Activated CD4-positive, alpha-beta T cell treated with anti-CD3 and anti-CD28 coated beads, Interleukin-2, Interleukin-4, amounts not matched to agents 100 ng/mL and 50 ng/mL, durations not matched to agents 16 hours and 8 hours (primary cell): ENCODE results near the gene CORO7.

Source experiments
- DNase-seq: peaks from one replicate; pipeline ENCODE4 v3.0.0-alpha.2; 2020; ENCODE audit warnings: low spot score

The CORO7 gene

GRCh38 chr16:4383591-4384444, 32.6 kb downstream of the CORO7 start:
- no peak for DNase-seq

DNA sequence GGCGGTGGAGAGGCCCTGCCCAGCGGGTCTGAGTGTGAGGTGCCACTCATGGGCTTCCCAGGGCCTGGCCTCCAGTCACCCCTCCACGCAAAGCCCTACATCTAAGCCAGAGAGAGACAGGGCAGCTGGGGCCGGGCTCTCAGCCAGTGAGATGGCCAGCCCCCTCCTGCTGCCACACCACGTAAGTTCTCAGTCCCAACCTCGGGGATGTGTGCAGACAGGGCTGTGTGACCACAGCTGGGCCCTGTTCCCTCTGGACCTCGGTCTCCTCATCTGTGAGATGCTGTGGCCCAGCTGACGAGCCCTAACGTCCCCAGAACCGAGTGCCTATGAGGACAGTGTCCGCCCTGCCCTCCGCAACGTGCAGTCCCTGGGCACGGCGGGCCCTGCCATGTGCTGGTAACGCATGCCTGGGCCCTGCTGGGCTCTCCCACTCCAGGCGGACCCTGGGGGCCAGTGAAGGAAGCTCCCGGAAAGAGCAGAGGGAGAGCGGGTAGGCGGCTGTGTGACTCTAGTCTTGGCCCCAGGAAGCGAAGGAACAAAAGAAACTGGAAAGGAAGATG, 33.5 kb downstream of the CORO7 start:
- no peak for DNase-seq

GRCh38 chr16:4381935-4382794, 34.2 kb downstream of the CORO7 start:
- DNase-seq: no peak

DNA sequence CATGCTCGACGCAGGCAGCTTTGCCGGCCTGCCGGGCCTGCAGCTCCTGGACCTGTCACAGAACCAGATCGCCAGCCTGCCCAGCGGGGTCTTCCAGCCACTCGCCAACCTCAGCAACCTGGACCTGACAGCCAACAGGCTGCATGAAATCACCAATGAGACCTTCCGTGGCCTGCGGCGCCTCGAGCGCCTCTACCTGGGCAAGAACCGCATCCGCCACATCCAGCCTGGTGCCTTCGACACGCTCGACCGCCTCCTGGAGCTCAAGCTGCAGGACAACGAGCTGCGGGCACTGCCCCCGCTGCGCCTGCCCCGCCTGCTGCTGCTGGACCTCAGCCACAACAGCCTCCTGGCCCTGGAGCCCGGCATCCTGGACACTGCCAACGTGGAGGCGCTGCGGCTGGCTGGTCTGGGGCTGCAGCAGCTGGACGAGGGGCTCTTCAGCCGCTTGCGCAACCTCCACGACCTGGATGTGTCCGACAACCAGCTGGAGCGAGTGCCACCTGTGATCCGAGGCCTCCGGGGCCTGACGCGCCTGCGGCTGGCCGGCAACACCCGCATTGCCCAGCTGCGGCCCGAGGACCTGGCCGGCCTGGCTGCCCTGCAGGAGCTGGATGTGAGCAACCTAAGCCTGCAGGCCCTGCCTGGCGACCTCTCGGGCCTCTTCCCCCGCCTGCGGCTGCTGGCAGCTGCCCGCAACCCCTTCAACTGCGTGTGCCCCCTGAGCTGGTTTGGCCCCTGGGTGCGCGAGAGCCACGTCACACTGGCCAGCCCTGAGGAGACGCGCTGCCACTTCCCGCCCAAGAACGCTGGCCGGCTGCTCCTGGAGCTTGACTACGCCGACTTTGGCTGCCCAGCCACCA, 35.1 kb downstream of the CORO7 start:
- no peak for DNase-seq

DNA sequence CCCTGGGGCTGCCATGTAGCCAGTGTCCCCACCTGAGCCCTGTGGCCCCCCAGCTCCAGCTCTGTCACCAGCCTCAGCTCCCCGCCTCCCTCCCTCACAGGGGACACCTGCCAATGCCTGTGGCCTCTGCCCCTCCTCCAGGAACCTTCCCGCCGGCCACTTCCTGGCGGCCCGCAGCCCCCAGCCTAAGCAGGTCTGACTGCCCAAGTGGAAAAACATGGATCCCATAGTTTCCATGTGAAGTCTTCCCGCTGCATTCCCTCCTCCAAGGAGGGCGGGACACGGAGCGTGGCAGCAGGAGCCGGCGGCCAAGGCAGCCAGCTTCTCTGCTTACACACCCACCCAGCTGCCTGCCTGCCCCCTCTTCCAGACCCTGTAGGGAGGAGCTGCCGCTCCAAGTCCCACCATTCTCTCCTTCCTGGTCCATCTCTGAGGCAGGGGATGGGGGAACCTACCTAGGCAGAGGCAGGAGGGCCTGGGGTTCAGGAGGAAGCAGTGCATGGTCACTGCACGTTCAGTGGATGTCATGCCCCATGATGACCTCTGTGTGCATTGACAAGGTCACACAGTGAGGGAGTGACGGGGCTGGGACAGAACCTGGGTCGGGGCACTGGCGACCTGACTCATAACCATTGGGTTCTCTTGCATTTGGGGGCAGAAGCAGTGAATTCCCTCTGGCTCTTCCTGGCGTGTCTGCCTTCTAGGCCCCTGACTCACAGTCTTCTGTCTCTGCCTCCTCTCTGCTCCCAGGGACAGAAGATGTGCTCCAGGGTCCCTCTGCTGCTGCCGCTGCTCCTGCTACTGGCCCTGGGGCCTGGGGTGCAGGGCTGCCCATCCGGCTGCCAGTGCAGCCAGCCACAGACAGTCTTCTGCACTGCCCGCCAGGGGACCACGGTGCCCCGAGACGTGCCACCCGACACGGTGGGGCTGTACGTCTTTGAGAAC, 36.0 kb downstream of the CORO7 start:
- DNase-seq: no peak

GRCh38 chr16:4378999-4379690, 37.3 kb downstream of the CORO7 start:
- DNase-seq: no peak

GRCh38 chr16:4378161-4378666, 38.2 kb downstream of the CORO7 start:
- no peak for DNase-seq

DNA sequence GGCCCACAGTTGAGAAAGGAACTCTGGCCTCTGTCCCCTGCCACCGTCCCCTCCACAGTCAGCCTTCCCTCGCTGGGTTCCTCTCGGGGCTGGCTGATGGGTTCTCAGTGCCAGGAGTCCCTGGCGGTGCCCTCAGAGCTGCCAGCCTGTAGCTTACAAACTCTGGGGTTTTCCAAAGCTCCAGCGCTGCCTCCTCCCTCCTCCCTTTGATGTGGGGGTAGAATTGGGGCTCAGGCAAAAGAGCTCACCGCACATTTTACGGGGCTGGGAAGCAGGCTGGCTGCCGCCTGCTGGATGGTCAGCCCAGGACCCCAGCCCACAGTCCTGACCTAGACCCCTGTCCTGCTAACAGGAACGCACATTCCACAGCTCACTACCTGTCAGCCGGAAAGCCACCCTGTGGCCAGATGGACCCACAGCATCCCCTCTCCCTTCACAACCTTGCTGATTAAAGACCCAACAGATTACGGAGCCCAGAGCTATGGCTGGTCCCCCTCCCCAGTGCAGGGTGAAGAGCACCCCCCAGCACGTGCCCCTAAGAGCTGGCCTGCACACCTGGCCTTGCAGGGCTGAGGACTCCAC, 38.7 kb downstream of the CORO7 start:
- DNase-seq: no peak

GRCh38 chr16:4376893-4377572, 39.4 kb downstream of the CORO7 start:
- DNase-seq: no peak

- no peak for DNase-seq
Observed at GRCh38 chr16:4376126-4376892, 40.1 kb downstream of the CORO7 start.

DNA sequence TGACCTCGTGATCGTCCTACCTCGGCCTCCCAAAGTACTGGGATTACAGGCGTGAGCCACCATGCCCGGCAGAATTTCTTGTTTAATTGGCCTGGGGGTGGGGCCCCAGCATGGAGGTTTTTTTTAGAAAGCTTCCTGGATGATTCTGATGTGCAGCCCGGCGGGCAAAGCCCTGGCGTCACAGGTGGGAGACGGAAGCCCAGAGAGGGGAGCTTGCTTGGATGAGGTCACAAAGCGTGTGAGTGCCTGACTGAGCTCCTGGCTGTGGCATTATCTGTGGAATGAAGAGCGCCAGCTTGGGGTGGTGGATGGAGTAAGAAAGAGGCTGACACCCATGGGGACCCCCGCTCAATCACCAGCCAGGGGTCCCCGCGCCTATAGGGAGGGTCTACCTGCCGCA, 40.7 kb downstream of the CORO7 start:
- DNase-seq: no peak

DNA sequence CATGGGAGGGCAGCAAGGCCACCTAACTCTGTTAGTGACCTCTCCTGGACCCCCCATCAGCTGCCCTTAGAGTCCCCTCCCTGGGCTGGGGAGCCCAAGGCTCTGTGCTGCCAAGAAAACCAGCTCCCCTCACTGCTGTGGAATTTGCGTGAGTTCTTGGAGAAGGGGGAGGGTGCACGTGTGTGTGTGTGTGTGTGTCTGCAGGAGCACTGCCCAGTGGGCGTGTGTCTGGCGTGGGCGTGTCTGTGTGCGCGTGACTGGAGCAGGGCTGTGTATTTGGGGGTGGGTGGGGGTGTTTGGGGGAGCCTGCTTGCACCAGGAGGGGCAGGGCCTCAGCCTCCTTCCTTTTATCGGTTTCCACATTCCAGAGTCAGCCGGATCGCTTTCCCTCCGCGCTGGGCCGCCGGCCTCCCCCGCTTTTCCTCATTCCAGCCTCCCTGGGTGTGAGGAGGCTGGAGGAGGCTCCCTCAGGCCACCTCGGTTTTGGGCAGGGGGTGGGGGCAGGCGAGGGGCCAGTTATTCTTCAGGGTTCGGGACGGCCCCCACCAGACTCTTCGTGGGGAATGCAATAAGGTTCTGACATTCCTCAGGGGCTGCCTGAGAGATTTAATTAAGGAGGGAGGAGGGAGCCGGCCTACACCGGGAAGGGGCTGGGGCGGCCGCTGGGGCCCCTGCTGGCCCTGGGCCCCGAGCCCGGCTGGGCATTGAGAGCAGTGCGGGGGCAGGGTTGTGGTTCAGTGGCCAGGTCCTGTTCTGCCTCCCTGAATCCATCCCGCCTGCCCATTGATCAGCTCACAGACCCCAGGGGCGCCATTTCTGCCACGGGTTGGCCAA, 42.3 kb downstream of the CORO7 start:
- DNase-seq: no peak

DNA sequence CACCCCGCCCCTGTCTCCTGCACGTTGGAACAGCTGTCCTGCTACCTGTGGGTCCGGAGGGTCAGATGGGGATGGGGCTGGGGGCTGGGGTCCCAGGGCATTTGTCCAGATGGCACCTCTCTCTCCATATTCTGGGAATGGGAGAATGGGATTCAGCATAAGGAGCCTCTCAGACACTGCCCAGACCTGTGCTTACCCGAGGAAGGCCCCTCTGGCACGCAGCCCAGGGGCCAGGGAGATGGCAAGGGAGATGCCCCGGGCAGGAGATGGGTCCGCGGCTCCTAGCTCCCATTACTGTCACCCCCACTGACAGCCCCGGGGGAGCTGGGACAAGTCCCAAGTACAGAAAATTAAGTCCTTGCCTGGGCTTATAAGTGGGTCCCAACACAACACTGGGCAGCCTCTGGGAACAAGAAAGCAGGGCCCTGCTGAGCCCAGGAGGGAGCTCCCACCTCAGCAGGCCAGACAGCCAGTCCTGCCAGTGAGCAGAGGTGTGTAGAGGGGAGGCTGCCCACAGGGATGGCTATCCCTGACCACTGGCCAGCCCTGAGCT, 43.0 kb downstream of the CORO7 start:
- no peak for DNase-seq

DNA sequence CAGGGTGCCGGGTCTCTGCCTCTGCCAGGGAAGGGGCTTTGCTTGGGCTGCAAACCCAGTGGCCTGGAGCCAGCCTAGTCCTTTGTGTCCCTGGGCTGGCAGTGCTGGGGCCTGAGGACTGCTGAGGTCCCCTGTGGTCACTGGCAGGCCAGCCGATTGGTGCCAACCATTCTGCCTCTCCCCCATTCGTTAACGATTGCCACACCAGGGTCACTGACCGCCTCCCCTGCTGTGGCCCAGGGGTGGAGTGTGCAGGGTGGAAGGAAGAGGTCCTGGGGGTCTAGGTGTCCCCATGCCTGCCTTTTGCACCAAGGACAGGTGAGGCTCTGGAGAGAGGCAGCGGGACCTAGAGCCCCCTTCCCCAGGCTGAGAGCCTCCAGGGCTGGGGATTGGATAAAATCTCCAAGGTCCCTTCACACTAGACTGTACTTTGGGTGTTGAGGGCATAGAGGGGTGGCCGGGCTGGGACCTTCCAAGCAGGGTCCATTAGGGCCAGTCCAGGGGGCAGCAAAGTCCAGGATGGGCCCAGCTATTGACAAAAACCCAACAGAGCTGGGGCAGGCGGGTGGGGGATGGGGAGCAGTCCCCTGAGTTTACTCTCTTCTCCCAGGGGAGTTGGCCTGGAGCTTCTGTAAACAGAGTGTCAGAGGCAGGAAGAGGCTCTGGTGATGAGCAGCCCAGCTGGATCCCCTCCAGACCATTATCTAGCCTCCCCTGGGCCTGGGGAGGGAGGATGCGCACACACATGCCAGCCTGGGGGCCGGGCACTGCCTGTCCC, 43.6 kb downstream of the CORO7 start:
- DNase-seq: no peak

DNA sequence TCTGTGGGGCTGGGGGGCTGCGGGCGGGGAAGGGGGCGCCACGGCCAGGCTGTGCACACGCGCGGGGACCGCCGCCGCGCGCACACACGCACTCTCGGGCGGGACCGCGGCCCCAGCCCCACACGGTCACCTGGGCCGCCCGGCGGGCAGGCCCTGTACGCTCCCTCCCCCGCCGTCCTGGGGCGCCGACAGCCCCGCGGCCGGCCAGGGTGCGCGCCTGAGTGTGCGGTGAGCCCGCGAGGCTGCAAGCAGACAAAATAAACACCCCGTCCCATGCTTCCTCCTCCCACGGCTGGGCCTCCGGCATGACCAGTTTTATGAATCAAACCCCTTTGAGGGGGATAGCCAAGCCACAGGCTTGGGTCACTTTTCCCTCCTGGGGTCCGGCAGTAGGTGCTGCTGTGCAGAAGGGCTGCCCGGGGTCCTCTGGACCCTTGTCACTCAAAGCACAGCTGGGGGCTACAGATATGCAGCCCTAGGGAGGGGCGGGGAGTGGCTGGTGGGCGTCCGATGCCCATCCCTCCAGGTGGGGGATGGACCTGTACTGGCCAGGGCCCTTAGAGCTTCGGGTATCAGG, 44.3 kb downstream of the CORO7 start:
- DNase-seq: no peak
